Measurements from ENCODE around the gene SERPINF2. TPM values are rescaled to one million over a fixed set of nuclear protein-coding genes. Genes with fewer than 3 reads are reported as not detected.
"Not testable (repeated sequence)": the region's sequence is repeated elsewhere in the genome, so short reads cannot be mapped to it uniquely, and the experiment has no call there.

The SERPINF2 gene
- polyA plus RNA-seq, 6 donors from 2014 or later, result 0.25 to 0.59 (median 0.40) TPM; not detected in 3

- H3K27me3 Mint-ChIP-seq, result no peaks in the 10 kb centered on the region
- peak overlapping the region; percentile 12 to 91 (median 74) for H3K27ac Mint-ChIP-seq
- peak overlapping the region in 7 of 8 donors; percentile 19 to 84 (median 65) for H3K4me3 Mint-ChIP-seq
- no peaks in the 10 kb centered on the region for H3K36me3 Mint-ChIP-seq
- peaks cover 0 to 14% (median 10%) of the 10 kb centered on the region in 3 donors for H3K4me1 Mint-ChIP-seq
- DNase-seq, result peak; percentile 35
- H3K9me3 Mint-ChIP-seq, result no peaks in the 10 kb centered on the region
- peak; percentile 91 to 93 for ATAC-seq (ENCODE audit: low read depth in 2 of 2)
Measured at GRCh38 chr17:1752425-1753262, 10.0 kb downstream of the SERPINF2 start.

DNA sequence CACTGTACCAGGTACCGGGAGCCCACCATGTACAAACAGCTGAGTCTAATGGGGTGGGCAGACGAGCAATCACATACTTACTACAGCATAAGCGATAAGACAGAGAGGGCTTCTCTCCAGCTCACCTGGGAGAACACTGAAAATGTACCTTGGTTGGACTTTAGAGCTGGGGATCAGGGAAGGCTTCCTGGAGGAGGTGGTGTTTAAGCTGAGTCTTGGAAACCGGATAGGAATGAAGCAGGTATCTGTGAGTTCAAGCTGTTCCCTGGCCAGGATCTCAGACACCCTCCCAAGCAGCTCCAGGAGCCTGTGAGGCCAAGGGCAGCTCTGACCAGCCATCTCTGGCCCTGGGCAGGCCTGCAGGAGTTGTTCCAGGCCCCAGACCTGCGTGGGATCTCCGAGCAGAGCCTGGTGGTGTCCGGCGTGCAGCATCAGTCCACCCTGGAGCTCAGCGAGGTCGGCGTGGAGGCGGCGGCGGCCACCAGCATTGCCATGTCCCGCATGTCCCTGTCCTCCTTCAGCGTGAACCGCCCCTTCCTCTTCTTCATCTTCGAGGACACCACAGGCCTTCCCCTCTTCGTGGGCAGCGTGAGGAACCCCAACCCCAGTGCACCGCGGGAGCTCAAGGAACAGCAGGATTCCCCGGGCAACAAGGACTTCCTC is 11.2 kb downstream of the SERPINF2 start:
- Mint-ChIP-seq H3K9me3 (no peaks in the 10 kb centered on the region), H3K36me3 (no peaks in the 10 kb centered on the region), H3K27ac (no peak overlapping the region), H3K27me3 (no peaks in the 10 kb centered on the region), H3K4me3 (no peak overlapping the region), H3K4me1 (peaks cover 6 to 19% (median 17%) of the 10 kb centered on the region in 3 donors)
- no peak for DNase-seq
- no peak for ATAC-seq (ENCODE audit: low read depth in 2 of 2)

DNA sequence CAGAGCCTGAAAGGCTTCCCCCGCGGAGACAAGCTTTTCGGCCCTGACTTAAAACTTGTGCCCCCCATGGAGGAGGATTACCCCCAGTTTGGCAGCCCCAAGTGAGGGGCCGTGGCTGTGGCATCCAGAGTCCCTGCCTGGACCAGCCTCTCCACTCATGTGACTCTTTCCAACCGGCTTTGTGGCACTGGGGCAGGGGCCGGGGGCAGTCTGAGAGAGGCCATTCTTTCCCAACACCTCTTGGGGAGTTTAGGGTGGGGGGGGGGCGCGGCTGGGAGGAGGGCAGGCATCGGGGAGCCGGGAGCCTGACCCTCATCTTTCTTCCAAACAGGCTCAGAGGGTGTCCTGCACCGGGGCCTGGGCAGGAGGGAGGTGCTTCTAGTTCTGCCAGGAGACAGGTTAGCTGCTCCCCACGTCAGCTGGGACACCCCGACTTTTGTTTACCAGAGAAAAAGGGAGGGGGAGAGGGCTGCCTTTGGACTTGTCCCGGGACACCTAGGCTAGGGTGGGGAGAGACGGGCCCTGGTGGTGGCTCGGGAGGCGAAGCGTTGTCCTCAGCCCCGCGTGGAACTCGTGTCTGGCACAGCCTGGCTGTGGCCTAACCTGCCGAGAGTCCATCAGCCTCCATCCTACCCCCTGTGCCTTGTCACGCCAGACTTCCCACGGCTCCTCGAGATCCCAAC is 11.9 kb downstream of the SERPINF2 start:
- Mint-ChIP-seq H3K9me3 (no peaks in the 10 kb centered on the region), H3K27me3 (no peaks in the 10 kb centered on the region), H3K4me3 (no peak overlapping the region), H3K27ac (no peak overlapping the region), H3K36me3 (no peaks in the 10 kb centered on the region), H3K4me1 (peaks cover 7 to 23% (median 17%) of the 10 kb centered on the region in 3 donors)
- DNase-seq (no peak), ATAC-seq (ENCODE audit: low read depth in 2 of 2) (no peak)

- no peaks in the 10 kb centered on the region for H3K36me3 Mint-ChIP-seq
- no peaks in the 10 kb centered on the region for H3K9me3 Mint-ChIP-seq
- ATAC-seq (ENCODE audit: low read depth in 2 of 2), result no peak
- H3K4me3 Mint-ChIP-seq, result no peak overlapping the region
- H3K27me3 Mint-ChIP-seq, result no peaks in the 10 kb centered on the region
- peaks cover 7 to 23% (median 17%) of the 10 kb centered on the region in 3 donors for H3K4me1 Mint-ChIP-seq
- no peak for DNase-seq
- H3K27ac Mint-ChIP-seq, result no peak overlapping the region
Measured at GRCh38 chr17:1755252-1755826, 12.7 kb downstream of the SERPINF2 start.

DNA sequence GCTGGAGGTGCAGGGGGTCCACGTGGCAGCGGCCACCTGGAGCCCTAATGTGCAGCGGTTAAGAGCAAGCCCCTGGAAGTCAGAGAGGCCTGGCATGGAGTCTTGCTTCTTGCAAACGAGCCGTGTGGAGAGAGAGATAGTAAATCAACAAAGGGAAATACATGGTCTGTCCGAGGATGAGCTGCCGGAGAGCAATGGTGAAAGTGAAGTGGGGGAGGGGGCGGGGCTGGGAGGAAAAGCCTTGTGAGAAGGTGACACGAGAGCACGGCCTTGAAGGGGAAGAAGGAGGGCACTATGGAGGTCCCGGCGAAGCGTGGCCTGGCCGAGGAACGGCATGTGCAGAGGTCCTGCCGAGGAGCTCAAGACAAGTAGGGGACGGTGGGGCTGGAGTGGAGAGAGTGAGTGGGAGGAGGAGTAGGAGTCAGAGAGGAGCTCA is 13.2 kb downstream of the SERPINF2 start:
- DNase-seq, result no peak

GRCh38 chr17:1758807-1759206 is 16.1 kb downstream of the SERPINF2 start:
- Mint-ChIP-seq H3K9me3 (no peaks in the 10 kb centered on the region), H3K27ac (peak overlapping the region in 1 of 6 donors; percentile 62), H3K27me3 (no peaks in the 10 kb centered on the region), H3K4me1 (peaks cover 18 to 30% (median 21%) of the 10 kb centered on the region in 3 donors), H3K36me3 (no peaks in the 10 kb centered on the region), H3K4me3 (peak overlapping the region in 1 of 8 donors; percentile 7)
- DNase-seq (no peak), ATAC-seq (ENCODE audit: low read depth in 2 of 2) (no peak)

More for the DNA sequence above, 13.2 kb downstream of the SERPINF2 start:
- no peak for ATAC-seq (ENCODE audit: low read depth in 2 of 2)
- H3K27me3 Mint-ChIP-seq, result no peaks in the 10 kb centered on the region
- no peaks in the 10 kb centered on the region for H3K36me3 Mint-ChIP-seq
- peaks cover 7 to 23% (median 17%) of the 10 kb centered on the region in 3 donors for H3K4me1 Mint-ChIP-seq
- H3K27ac Mint-ChIP-seq, result no peak overlapping the region
- H3K4me3 Mint-ChIP-seq, result peak overlapping the region in 1 of 8 donors; percentile 55
- no peaks in the 10 kb centered on the region for H3K9me3 Mint-ChIP-seq

DNA sequence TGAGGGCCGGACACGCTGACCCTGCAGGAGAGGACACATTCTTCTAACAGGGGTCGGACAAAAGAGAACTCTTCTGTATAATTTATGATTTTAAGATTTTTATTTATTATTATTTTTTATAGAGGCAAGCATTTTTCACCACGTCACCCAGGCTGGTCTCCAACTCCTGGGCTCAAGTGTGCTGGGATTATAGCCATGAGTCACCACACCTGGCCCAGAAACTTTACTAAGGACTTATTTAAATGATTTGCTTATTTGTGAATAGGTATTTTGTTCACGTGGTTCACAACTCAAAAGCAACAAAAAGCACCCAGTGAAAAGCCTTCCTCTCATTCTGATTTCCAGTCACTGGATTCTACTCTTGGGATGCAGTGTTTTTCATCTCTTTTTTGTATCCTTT is 16.9 kb downstream of the SERPINF2 start:
- ATAC-seq (ENCODE audit: low read depth in 2 of 2) (no peak), DNase-seq (no peak)
- Mint-ChIP-seq H3K4me3 (no peak overlapping the region), H3K27me3 (no peaks in the 10 kb centered on the region), H3K9me3 (no peaks in the 10 kb centered on the region), H3K27ac (no peak overlapping the region), H3K36me3 (no peaks in the 10 kb centered on the region), H3K4me1 (peaks cover 26 to 38% (median 27%) of the 10 kb centered on the region in 3 donors)

GRCh38 chr17:1762233-1762900 is 19.7 kb downstream of the SERPINF2 start:
- Mint-ChIP-seq H3K27me3 (no peaks in the 10 kb centered on the region), H3K27ac (peak overlapping the region in 1 of 6 donors; percentile 16), H3K36me3 (no peaks in the 10 kb centered on the region), H3K4me1 (peaks cover 27 to 41% (median 29%) of the 10 kb centered on the region in 3 donors), H3K9me3 (no peaks in the 10 kb centered on the region), H3K4me3 (peak overlapping the region in 2 of 8 donors; percentile 41 to 81)
- DNase-seq (no peak), ATAC-seq (ENCODE audit: low read depth in 2 of 2) (no peak)

- Mint-ChIP-seq H3K27ac (peak overlapping the region in 3 of 6 donors; percentile 41 to 82 (median 78)), H3K4me3 (peak overlapping the region in 5 of 8 donors; percentile 32 to 88 (median 60)), H3K27me3 (no peaks in the 10 kb centered on the region), H3K4me1 (peaks cover 27 to 48% (median 33%) of the 10 kb centered on the region in 3 donors), H3K36me3 (no peaks in the 10 kb centered on the region), H3K9me3 (peaks cover 0 to 4% (median 0%) of the 10 kb centered on the region in 7 donors)
- no peak for DNase-seq
- ATAC-seq (ENCODE audit: low read depth in 2 of 2), result peak; percentile 63 to 64
Measured at GRCh38 chr17:1762901-1763898, 20.5 kb downstream of the SERPINF2 start.

DNA sequence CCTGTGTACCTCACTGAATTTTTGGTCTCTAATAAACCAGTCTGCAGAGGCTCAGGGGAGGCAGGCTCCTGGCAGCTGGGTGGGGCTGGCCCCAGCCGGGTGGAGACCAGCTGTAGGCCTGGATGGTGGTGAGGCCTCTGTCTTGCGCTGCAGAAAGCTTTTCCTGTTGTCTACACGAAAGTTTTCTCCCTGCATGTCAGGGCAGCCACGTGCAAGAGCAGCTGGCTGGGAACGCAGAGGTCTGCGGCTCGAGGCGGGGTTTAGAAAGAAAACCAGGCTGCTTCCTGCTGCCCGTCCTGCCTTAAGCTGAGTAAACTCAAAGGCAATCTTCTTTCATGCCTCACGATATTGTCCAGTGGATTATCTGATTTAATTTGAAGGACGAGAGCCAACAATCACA is 21.6 kb downstream of the SERPINF2 start:
- Mint-ChIP-seq H3K4me1 (peaks cover 20 to 42% (median 27%) of the 10 kb centered on the region in 3 donors), H3K27ac (peak overlapping the region; percentile 37 to 78 (median 60)), H3K4me3 (peak overlapping the region in 7 of 8 donors; percentile 48 to 88 (median 61)), H3K9me3 (peaks cover 0 to 4% (median 0%) of the 10 kb centered on the region in 7 donors), H3K36me3 (no peaks in the 10 kb centered on the region), H3K27me3 (no peaks in the 10 kb centered on the region)
- peak; percentile 51 for DNase-seq
- ATAC-seq (ENCODE audit: low read depth in 2 of 2), result peak; percentile 68 to 69

DNA sequence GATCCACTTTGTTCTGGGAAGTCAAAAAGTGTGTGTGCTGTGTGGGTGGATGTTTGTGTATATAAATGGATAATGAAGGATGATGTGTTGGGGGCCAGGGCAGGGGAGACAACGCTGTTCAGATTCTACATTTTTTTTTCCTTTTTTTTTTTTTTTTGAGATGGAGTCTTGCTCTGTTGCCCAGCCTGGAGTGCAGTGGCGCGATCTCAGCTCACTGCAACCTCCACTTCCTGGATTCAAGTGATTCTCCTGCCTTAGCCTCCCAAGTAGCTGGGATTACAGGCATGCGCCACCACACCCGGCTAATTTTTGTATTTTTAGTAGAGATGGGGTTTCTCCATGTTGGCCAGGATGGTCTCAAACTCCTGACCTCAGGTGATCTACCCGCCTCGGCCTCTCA is 22.0 kb downstream of the SERPINF2 start:
- peaks cover 23 to 46% (median 30%) of the 10 kb centered on the region in 3 donors for H3K4me1 Mint-ChIP-seq
- H3K27ac Mint-ChIP-seq, result peak overlapping the region in 3 of 6 donors; percentile 37 to 52 (median 41)

More for the DNA sequence above, 22.0 kb downstream of the SERPINF2 start:
- H3K27me3 Mint-ChIP-seq; H3K9me3 Mint-ChIP-seq; ATAC-seq (ENCODE audit: low read depth in 2 of 2); DNase-seq; H3K36me3 Mint-ChIP-seq: not testable (repeated sequence)
- H3K4me3 Mint-ChIP-seq, result peak overlapping the region in 7 of 8 donors; percentile 48 to 88 (median 61)
